Measurements from ENCODE around the gene STK38L.
A peak's percentile ranks its signal among the peaks of the same experiment; 100 is the strongest.

The STK38L gene

DNA sequence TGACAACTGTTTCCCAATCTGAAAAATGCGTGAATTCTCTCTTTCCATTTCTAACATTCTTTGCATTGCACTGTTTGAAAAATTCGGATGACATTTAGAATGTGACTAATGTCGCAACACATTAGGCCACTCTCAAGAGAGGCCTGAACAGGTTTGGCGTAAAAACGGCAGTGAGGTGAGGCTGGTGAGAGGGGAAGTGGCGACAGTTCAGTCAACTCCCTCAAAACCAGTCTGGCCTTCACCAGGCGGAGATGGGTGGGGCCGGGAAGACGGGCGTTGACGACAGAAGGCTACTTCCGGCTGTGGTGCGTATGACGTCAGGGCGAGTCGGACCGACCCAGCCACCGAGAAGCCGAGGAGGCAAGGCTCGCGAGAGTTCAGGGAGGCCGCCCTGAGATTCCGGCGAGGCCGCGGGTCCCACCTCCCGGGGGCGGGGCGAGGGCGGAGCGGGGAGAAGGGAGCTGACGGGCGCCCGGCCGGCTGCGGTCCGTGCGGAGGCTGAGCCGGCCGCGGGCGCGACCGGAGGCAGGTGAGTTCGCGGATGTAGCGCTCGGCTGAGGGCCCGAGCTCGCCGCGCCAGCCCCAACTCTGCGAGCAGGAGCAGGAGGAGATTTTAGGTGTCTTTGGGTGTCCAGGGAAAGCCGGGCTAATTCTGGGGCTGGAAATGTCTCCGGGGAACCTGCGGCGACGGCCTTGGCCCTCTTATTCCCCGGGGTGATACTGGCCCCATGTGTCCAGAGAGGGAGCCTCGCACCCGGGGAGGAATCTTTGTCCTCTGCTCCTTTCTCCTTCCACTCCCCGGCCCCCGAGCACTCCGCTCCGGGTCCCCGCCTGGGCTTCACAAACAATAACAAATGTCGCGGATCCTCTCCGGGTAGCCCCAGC is at the start of gene STK38L:
STK38L (plus strand) TSS at position 483 of the 885 bp plus-strand sequence. CDS start 53,435 bp downstream, outside the sequence.
- peak; percentile 94 for DNase-seq (ENCODE audit: low read depth)

DNA sequence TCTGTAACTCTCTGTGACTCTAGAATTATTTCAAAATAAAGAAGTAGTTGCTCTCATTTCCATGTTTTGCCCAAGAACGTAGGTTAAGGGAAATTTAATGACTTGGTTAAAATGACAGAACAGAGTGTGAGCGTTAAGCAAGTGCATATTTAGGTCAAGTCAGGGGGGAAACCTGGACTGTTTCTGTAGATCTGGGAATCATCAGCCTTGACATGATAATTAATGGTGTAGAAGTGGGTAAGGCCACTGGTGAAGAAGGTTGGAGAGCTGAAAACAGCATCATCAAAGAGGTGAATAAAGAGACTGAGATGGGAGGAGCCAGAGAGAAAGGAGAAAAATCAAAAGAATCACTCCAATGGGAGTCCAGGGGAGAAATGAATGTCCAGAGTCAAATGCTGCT is 49.4 kb upstream of the STK38L start:
- no peak for DNase-seq (ENCODE audit: low read depth)

DNA sequence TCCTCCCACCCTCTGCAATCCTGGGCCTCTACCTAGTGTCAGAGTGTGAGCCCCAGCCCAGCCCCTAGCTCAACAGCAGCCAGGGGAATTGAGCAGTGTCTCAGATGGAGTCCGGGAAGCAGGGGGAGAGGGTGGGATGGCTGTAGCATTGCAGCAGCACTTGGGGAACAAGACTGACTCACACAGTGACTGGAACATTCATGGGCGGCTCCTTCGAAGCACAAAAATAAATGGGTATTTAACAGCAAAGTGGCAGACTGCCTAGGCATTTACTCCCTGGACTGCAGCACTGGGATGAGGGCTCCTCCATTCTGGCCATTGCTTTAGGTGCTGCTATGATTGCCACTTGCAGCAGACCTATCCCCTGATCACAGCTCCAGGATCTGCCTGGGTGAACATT is 46.0 kb upstream of the STK38L start:
- DNase-seq (ENCODE audit: low read depth): no peak

DNA sequence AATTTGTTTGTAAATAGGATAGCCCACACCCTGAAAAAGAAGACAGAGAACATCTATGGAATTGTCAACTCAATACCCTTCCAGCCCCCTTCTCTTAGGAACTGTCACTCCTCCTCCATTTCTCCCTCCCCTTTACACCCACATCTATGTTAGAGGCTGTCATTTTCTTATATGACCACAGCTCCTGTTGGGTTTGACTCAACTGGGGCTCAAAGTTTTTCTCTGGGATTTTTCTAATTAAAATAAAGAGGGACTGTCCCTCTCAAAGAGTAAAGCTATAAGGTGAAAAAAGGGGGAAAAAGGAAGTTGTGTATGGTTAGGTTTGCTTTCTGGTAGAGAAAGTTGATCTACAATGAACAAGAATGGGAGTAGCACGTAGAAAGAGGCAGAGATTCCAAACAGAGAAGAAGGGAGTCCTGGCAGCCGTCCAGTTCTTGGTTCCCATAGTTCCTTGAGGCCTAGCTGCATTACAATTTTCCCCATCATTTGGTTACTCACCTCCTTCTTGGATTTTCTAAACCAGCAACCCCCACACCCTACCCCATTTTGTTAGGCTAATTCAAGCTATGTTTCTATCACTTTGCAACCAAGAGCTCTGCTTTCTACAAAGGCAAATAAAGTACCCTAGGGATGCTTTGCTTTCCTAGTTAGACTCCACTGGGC is 44.3 kb upstream of the STK38L start:
- DNase-seq (ENCODE audit: low read depth): no peak

DNA sequence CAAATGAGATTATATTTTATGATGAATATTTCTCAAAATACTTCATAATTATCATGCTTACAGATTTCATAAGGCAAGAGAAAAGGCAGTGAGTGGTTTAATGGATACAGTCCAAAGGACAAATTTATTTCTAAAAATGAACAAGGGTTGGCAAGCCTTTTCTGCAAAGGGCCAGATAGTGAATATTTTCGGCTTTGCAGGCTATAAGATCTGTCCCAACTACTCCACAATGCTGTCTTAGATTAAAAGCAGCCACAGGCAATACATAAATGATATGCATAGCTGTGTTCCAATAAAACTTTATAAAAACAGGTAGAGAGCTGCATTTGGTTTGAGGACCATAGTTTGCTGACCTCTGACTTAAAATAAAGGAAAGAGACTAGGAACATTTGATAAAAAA is 42.9 kb upstream of the STK38L start:
- DNase-seq (ENCODE audit: low read depth): no peak

DNA sequence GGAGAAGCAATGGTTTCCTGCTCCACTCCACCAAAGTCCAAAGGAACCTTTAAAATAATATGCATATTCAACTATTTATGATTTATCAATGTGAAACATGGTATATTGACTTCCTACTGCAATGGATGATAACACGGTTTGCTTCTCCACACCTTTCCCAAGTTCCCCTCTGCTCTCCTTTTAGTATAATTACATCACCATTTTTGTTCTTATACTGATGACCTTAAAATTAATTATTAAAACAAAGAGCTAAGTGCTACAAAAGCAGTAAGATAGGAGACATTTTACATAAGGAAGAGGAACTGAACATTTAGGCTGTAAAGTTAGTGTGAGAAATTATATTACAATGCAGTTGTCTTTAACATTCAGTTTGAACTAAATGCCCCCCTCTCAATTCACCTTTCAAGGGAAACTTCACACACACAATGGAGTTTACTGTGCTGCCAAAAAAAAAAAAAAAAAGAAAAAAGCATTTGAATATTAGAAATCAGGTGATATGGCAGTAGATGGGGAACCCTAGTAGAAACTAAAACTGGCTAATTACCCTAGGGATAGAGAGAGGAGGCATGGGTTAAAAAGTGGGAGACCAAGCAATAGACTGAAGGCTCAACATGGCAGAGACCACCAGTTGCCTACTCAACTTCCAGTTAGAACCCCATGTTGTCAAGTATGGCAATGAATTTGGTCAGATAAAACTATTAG is 37.1 kb upstream of the STK38L start:
- no peak for DNase-seq (ENCODE audit: low read depth)

DNA sequence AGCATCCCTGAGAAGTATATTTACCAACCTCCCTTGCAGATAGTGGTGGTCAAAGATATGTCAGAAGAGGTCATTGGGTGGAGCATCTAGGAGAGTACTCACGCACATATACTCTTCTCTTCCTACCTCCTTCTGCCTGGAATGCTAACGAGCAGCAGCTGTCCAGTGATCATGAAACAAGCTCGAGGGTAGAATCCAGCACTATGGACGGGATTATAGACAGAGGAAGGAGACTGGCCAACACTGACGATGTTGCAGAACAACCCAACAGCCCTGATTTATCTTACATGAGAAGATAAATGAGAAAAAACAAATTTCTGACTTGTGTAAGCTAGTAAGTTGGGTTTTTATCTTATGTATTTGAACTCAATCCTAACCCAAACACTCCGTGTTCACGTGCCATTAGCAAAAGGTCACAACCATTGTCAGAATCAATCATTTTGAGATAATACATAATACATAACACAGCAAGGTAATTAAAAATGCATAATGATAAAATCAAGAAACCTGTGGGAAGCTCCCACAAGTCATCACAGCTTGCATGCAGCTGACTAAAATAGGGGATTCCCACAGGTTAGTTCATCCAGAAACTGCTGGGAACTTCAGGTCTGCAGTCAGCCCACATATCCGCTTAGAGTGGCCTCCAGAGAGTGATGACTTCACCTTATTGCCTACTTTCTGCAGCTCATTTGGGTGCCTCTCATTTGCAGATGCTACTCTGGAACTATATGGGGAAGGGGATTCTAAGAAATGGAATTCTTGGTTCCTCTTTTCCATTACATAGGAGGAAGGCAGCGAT is 36.3 kb upstream of the STK38L start:
- DNase-seq (ENCODE audit: low read depth): no peak

DNA sequence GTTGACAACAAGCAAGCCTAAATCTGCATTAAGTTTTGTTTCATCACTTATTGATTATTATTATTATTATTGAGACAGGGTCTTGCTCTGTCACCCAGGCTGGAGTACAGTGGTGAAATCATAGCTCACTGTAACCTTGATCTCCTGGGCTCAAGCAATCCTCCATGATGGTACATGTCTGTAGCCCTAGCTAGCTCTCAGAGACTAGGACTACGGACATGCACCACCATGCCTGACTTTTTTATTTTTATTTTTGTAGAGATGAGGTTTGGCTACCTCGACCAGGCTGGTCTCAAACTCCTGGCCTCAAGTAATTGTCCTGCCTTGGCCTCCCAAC is 35.7 kb upstream of the STK38L start:
- DNase-seq (ENCODE audit: low read depth): no peak

DNA sequence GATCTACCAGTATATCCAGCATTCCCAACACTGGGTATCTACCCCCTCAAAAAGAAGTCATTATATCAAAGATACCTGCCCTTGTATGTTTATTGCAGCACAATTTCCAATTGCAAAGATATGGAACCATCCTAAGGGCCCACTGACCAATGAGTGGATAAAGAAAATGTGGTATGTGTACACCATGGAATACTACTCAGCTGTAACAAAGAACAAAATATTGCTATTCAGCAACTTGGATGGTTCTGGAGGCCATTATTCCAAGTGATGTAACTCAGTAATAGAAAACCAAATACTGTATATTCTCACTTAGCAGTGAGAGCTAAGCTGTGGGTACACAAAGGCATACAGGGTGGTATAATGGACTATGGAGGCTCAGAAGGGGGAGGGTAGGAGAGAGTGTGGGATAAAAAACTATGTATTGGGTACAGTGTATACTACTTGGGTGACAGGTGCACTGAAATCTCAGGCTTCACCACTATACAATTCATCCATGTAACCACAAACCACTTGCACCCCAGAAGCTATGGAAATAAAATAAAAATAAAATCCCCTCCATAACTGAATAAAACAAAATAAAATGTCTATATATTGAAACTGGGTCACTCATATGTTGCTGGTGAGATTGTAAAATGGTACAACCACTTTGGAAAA is 34.7 kb upstream of the STK38L start:
- no peak for DNase-seq (ENCODE audit: low read depth)

DNA sequence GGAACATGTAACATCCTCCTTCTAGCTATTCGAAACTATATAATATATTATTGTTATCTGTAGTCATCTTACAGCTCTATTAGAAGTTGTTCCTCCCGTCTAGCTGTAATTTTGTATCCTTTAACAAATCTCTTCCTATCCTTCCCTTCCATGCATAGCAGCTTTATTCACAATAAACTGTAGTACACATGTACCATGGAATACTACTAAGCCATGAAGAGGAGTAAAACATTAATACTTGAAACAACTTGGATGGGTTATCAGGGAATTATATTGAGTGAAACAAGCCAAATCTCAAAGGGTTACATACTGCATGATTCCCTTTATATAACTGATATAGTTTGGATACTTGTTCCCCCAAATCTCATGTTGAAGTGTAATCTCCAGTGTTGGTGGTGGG is 33.9 kb upstream of the STK38L start:
- DNase-seq (ENCODE audit: low read depth): no peak

DNA sequence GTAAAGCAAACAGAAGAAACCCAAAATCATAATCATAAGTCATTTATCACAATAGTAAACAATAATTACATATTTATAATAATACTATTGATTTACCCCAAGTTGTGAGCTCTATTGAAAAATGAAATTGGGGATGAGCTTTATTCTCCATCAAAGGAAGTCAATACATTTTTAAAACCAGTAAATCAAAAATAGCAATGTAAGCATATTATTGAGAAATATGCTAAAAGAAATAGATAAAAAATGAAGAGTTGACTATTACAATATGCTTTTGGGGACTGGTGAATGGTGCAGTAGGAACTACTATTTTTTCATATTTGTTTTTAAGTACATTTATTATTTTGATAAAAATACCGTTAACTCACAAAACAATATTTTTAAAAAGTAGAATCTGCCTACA is 31.2 kb upstream of the STK38L start:
- no peak for DNase-seq (ENCODE audit: low read depth)

DNA sequence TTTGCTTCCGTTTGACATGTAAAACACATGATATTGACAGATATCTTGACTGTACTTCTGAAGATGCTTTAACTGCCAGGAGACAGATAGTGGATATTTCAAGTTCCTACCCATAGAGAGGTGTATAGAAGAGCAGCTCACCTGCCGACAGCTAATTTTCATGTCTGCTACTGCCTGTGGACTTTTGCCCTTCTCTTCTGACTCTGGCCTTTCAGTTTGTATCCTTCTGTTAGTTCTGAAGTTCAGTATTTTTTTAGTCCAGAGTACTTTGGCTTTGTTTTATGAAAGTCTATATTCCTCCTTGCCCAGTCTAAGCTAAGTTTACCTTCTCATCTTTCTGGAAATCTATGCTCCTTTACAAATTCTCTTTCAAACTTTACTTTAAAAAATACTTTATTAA is 30.8 kb upstream of the STK38L start:
- DNase-seq (ENCODE audit: low read depth): no peak

DNA sequence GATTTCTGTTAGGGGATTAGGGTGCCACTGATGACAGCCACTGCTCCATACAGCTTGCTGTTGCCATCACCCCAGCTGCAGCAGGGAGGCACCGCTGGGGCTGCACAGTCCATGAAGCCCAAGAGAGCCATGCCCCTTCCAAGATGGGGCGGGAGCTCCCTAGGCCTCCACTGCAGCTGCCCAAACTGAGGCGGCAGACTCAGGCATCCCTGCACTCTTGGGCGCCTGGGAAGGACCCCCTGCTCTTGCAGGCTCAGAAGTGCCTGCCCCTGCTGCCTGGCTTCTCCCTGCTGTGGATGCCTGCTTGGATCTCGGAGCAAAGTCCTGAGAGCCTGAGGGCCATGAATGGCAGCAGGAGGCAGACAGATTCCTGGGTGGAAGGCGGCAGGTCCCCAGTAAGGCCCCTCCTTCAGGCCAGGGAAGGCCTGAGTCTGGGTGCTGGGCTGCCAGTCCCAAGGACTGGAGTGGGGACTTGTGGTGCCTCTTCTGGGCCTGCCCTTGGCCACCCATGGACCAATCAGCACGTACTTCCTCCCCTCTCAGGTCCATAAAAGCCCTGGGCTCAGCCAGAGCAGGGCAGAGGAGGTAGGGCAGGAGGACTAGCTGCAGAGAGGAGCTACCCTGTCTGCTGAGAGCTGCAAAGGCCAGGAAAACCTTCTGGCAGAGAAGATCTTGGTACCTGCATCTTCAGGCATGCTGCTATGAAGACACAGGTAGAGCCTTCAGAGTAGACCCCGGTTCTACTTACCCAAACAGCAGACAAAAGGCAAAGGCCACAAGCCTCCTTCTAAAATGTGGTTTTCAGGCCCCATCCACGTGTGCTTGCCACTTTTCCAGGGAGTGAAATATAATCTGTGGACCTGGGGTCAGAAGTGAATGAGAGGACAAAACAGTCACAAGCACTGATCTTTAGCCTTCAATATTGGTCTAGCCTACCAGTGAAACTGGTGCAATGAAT is 30.0 kb upstream of the STK38L start:
- no peak for DNase-seq (ENCODE audit: low read depth)

DNA sequence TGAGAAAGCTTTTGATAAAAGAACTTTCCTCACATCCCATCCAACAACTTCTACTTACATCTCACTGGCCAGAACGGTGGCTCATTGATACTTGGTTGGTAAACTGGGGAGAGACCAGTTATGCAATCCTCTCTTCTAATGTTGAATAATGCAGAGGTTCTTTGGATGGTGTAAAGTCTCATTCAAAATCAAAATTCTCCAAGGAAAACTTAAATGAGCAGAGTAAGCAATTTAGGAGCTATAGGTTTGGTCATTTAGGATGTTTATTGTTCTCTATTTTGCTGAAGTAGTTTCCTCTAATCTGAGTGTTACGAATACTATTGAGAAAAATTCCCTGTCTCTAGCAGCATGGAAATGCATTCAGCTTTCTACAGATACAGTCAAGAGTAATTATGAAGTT is 26.5 kb upstream of the STK38L start:
- DNase-seq (ENCODE audit: low read depth): no peak

DNA sequence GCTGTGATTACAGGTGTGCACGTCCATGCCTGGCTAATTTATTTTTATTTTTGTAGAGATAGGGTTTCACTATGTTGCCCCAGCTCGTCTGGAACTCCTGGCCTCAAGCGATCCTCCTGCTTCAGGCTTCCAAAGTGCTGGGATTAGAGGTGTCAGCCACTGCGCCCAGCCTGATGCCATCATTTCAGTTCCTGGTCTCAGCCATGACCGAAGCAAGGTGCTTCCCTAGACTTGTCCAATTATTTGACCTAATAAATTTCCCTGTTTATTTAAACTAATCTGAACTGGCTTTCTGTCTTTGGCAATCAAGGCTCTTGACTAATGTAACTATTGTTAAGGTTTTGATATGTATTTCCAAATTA is 24.4 kb upstream of the STK38L start:
- DNase-seq (ENCODE audit: low read depth): no peak

DNA sequence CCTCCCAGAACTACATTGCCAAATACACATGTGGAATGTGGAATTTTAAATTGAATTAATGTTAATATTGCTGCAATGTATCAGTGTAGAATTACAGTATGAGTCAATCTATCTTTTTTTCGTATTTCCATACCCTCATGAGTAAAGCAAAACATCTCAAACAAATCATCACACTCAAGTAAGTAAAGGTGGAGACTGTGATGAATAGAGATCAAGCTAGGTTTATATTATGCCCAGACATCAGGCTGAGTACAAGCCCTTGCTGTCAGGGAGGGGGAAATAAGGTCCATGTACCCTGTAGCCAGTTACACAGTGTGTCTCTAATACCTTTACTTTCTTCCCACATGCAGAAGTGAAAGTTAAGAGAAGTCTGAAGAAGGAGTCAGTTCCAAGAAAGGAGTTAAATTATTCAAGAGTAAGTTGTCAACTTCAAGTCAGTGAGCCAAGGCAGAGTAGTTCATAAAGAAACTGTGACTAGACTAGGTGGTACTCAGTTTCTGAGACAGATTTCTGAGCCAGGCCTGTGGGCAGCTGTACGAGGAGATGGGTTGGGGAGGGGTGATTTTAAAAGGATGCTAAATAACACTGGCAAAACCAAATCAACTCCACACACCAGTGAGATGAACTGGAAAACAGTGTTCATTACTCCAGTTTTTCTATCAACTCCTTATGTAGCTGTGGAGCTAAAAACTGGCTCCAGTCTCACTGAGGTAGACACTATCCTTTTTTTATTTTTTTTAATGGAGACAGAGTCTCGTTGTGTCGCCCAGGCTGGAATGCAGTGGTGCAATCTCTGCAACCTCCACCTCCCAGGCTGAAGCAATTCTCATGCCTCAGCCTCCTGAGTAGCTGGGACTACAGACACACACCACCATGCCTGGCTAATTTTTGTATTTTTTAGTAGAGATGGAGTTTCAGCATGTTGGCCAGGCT is 23.8 kb upstream of the STK38L start:
- DNase-seq (ENCODE audit: low read depth): no peak

DNA sequence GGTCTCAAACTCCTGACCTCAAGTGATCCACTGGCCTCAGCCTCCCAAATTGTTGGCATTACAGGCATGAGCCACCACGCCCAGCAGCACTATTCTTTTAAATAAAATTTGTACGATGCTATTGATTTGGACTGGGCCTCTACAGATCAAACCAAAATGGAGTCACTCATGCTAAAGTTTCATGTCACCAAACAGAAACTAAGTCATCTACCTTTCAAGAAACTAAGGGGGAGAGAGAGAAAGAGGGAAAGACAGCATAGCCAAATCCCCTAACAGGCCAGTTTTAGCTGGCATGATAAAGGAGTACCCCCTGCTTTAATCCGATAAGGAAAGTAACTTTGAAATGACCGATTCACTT is 23.1 kb upstream of the STK38L start:
- no peak for DNase-seq (ENCODE audit: low read depth)

DNA sequence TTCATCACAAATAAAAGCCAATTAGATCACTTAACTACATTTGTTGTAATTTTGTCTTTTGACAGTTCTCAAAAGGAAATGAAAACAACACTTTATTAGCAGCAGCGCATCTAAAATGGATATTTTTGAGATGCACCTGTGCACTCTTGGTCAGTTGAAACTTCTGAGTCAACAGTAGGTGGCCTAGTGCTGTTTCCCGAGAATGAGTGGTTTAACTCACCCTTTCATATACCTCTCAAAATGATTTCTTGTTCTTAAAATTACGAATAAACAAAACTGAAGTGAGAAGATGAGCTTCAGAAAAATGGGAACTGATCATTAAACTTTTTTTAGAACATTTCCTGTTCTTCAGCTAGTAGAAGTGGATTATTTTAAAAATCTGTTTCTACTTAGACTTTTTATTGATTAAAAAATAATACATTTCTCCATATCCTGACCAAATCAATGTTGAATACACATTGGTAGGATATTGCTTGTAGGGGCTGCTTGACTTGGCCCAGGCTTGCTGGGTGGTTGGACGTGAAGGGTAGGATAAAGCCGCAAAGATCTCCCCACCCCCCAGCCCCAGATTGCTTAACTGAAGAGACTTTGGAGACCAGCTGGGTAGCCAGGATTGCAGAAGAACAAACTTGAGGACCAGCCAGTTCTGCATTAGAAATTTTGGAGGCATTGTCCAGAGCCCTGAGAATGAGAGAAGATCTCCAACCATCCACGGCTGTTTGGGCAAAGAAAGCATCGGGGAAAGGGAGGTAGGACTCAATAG is 22.3 kb upstream of the STK38L start:
- no peak for DNase-seq (ENCODE audit: low read depth)

DNA sequence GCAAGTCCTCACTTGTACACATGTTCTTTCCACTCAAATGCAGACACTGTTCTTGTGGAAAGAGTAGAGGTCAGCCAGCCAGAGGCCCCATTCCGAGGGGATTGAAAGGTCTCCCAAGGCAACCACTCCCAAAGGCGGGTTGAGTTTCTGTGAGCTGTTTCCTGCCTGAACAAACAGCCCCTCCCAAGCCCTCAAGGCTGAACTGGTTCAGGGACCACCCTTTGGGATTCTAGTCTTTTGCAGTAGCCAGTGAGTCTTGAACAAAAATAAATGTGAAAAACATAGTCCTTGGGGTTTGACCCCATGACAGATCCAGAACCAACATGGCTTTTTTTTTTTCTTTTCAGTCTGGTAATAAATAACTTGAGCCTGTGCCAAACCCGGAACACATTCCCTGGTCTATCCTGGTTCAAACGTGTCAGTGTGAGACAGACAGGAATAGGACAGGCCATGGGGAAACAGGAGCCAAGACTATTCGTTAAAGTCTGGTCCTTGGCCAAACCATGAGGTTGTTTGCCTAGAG is 17.6 kb upstream of the STK38L start:
- DNase-seq (ENCODE audit: low read depth): no peak

Data from activated T-cell treated with anti-CD3 and anti-CD28 coated beads for 1 hour (primary cell).